ENCODE results near the gene ORM2.

The ORM2 gene

GRCh38 chr9:114289106-114289505 is 40.6 kb upstream of the ORM2 start:
- TF ChIP-seq CTCF (IDR thresholded peaks at IDR 0.05; ENCODE audit: borderline replicate concordance, insufficient read depth, low read depth, low read length), result no peak
- H3K4me3 ChIP-seq (ENCODE audit: low read depth, low read length), result no peak overlapping the region

GRCh38 chr9:114289571-114290481 is 39.8 kb upstream of the ORM2 start:
- no peak overlapping the region for H3K4me3 ChIP-seq (ENCODE audit: low read depth, low read length)
- no peak for TF ChIP-seq CTCF (IDR thresholded peaks at IDR 0.05; ENCODE audit: borderline replicate concordance, insufficient read depth, low read depth, low read length)

DNA sequence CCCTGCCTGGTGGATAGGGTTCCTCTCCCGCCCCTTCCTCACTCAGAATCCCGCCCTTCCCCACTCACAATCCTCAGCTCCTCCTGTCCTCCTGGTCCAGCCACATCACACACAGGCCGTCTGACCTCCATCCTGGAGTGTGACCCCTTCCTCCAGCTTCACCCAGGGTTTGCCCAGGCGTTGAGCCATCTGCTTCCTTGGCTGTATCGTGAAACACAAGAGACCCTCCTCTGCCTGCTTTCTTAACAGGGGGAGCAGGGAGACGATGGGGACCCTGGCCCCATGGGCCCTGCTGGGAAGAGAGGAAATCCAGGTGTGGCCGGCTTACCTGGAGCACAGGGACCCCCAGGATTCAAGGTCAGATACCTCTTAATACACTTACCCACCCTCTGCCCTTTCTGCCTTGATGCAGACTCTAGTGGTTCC is 39.1 kb upstream of the ORM2 start:
- no peak for TF ChIP-seq CTCF (IDR thresholded peaks at IDR 0.05; ENCODE audit: borderline replicate concordance, insufficient read depth, low read depth, low read length)
- no peak overlapping the region for H3K4me3 ChIP-seq (ENCODE audit: low read depth, low read length)

- H3K4me3 ChIP-seq (ENCODE audit: low read depth, low read length), result no peak overlapping the region
- peak; percentile 83 for TF ChIP-seq CTCF (IDR thresholded peaks at IDR 0.05; ENCODE audit: borderline replicate concordance, insufficient read depth, low read depth, low read length)
Measured at GRCh38 chr9:114291064-114291474, 38.6 kb upstream of the ORM2 start.

- no peak for TF ChIP-seq CTCF (IDR thresholded peaks at IDR 0.05; ENCODE audit: borderline replicate concordance, insufficient read depth, low read depth, low read length)
- H3K4me3 ChIP-seq (ENCODE audit: low read depth, low read length), result no peak overlapping the region
Measured at GRCh38 chr9:114291886-114292590, 37.6 kb upstream of the ORM2 start.

- no peak overlapping the region for H3K4me3 ChIP-seq (ENCODE audit: low read depth, low read length)
- no peak for TF ChIP-seq CTCF (IDR thresholded peaks at IDR 0.05; ENCODE audit: borderline replicate concordance, insufficient read depth, low read depth, low read length)
Measured at GRCh38 chr9:114294664-114295063, 35.0 kb upstream of the ORM2 start.
